Measurements from ENCODE around the gene KIF5C.
"Not testable (repeated sequence)": the region's sequence is repeated elsewhere in the genome, so short reads cannot be mapped to it uniquely, and the experiment has no call there.

Gene KIF5C

DNA sequence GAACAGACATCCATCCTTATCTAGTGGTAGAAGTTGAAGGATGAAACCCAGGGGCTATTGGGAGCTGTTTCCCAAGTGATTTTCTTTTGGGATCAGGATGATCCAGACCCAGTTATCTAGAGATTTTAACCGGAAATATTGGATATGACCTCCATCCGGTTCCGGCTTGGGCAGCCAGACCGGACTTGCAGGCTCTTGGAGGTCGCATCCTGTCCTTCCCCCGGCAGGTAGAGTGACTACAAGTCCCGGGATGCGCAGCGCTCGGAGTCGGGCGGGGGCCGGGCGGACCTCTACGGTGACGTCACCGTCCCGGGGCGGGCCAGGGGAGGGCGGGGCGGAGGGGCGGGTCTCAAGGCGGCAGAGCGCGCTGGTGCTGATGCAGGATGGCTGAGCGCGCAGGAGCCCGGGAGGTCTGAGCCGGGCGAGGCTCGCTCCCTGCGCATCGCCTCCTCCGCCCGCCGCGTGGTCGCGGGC is at the start of gene KIF5C:
Gene KIF5C (plus strand): TSS at position 360 of the 474 bp plus-strand sequence. CDS start 391 bp downstream, outside the sequence.
- peak; percentile 87 for DNase-seq (ENCODE audit: low spot score)

DNA sequence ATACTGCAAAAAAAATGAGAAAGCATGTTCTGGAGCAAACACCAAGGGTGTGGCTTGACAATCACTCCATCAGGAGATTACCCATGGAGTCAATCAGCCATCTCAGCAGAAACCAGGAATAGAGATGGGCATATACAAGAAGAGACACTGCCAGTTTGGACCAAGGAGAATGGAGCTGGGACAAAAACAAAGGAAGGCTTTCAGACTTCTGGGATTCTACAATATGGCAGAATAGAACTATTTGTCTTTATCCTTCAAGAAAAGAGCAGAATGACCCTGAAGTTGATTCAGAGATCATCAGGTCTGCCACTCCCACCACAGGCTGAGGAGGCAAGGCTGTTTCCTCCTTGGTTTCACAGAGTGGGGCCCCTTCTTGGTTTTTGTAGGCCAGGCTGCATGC is 48.2 kb upstream of the KIF5C start:
- no peak for DNase-seq (ENCODE audit: low spot score)

DNA sequence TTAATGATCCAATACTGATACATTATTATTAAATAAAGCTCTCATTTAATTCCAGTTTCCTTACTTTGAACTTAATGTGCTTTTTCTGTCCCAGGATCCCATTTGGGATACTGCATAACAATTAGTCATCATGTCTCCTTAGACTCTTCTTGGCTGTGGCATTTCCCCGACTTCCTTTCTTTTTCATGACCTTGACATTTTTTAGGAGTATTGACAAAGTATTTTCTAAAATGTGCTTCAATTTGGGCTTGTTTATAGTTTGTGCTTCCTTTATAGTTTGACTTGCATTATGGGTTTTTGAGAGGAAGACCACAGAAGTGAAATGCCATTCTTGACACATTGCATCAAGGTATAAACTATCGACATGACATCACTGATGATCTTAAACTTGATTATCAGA is 46.1 kb upstream of the KIF5C start:
- DNase-seq (ENCODE audit: low spot score): no peak

DNA sequence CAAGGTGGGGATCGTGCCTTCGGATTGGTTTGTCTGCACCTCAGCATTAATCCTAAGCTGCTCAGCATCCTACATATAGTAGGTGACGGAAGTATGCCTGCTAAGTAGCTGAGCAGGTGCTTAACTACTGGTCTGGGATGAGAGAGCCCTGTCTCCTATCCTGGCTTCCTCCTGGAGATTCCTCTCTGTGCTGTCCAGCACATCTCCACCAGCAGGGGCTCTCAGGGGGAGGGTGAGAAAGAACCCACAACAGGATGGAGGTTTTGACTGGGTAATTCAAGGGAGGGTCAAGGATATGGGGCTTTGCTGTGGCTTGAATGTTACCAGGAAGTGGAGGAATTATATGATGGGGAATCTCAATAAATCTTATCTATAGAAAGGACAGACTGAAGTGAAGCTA is 45.4 kb upstream of the KIF5C start:
- no peak for DNase-seq (ENCODE audit: low spot score)

DNA sequence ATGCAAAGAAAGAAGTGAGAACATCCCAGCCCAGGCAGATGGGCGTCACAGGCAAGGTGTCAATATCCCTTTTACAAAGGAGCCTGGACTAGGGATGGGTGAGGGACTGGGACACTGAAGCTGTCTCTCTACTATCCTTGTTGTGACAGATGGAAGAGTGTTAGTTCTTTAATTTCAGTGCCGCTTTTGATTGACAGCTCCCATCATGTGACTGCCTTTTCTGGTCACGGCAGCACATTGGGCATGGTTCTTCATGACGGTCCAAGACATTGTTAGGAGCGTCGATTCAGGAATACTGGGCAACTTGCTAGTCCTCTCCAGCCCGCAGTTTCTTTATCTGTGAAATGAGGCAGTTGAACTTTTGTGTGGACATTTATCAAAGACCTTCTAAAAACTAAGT is 42.4 kb upstream of the KIF5C start:
- no peak for DNase-seq (ENCODE audit: low spot score)

DNA sequence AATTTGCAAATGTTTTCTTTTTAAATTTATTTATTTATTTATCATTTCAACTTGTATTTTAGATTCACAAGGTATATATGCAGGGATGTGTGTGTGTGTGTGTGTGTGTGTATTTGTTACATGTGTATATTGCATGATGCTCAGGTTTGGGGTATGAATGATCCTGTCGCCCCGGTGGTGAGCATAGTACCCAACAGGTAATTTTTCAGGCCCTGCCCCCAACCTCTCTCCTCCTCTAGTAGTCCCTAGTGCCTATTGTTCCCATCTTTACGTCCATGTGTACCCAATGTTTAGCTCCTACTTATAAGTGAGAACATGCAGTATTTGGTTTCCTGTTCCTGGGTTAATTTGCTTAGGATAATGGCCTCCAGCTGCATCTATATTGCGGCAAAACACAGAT is 33.0 kb upstream of the KIF5C start:
- DNase-seq (ENCODE audit: low spot score): no peak

DNA sequence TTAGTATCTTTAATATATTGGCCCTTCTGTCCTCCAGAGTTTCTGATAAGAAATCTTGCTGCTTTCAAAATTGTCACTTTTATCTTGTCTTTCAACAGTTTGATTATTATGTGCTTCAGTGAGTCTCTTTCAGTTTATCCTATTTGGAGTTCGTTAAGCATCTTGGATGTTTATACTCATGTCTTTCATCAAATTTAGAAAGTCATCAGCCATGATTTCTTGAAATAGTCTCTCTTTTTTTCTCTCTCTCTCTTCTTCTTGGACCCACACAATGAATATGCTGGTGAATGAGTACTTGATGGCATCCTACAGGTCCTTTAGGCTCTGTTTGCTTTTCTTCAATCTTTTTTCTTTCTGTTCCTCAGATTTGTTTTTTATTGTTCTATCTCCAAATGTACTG is 26.9 kb upstream of the KIF5C start:
- DNase-seq (ENCODE audit: low spot score): no peak

DNA sequence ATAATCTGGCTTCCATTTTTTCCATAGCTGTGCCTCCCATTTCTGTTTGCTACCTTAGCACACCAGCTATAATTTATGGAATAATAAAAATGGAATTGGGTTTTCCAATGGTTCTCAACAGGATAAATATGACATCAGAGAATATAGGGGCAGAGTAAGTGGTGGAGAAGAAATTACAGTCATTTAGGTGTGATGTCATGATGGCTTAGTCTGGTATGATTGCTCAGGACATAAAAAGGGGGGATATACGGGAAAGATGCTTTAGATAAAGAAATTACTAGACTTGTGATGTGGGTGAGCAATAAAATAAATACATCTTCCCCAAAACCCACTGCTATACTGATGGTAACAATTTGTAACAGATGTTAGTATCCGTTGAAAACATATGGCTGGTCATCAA is 21.6 kb upstream of the KIF5C start:
- DNase-seq (ENCODE audit: low spot score): no peak

DNA sequence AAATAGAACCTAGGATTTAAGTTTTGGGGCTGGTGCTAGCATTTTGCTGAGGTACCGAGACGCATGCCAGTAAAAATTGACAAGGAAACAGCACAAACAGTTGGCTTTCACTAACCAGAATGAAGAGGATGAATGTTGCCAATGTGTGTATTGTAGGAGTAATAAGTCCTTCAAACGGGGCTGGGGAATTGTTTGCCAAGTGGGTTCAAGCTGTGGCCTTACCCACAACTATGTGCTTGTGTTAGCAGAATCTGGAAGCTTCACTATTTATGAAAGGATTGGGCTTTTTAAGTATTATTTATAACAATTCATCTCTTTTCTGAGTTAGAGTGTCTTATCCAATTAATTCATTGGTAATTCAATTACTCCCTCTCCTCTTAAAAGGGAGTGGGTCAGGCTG is 15.0 kb upstream of the KIF5C start:
- no peak for DNase-seq (ENCODE audit: low spot score)

DNA sequence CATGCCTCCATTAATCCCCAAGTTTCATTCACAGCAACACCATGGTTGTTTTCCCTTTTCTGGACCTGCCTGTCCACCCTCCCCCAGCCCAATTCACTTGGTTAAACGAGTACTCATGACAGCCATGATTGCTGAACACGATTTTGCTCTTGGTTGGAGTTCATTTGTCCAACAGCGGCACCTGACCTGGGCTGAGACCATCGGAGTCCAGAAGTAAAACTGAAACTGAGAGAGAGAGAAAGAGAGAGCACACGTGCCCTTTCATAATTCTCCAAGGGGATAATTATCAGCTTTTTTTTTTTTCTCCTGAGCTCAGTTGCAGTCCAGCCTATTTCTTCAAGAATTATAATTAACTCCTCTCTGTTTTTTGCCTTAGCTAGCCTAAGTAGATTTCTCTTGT is 13.7 kb upstream of the KIF5C start:
- DNase-seq (ENCODE audit: low spot score): no peak

DNA sequence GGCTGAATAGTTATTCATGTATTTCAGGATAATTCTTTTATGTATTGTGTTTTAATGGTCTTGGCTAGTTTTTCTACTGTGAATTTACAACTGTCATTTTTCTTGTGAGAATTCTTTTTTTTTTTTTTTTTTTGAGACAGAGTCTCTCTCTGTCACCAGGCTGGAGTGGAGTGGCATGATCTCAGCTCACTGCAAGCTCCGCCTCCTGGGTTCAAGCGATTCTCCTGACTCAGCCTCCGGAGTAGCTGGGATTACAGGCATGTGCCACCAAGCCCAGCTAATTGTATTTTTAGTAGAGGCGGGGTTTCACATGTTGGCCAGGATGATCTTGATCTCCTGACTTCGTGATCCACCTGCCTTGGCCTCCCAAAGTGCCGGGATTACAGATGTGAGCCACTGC is 12.5 kb upstream of the KIF5C start:
- DNase-seq (ENCODE audit: low spot score): not testable (repeated sequence)

DNA sequence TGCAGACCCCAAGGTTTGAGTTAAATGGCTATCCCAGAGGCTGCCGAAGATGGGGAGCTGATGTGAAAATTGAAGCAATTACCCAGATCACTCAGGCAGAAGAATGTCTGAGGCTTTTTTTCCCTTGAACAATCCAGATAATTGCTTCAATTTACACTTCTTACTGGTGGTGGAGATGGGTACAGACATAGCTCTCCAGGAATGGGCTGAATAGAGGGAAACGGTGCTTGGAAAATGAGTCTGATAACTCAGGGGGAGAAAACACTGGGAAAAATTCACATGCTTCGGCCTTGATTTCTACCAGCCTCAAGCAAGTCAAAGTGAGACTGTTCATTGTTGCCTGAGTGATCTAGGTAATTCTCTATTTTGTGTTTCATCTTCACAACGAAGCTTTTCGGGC is 9.5 kb upstream of the KIF5C start:
- DNase-seq (ENCODE audit: low spot score): no peak

DNA sequence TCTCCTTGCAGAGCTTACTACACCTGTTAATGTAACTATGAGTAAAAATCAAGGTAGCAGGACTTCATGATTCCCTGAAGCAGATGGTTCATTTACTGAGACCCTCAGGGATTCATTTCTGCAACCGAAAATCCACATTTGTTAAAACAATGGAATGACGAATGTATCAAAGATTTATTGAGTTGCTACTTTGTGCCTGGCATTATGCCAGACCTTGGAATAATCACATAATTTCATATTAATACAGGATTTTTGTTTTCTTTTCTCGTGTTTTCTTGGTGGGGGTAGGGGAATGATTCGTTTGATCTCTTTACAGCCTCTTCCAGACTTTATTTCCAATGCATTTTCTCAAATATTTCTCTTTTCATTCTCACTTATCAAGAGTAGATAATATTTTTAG is 8.9 kb upstream of the KIF5C start:
- no peak for DNase-seq (ENCODE audit: low spot score)

DNA sequence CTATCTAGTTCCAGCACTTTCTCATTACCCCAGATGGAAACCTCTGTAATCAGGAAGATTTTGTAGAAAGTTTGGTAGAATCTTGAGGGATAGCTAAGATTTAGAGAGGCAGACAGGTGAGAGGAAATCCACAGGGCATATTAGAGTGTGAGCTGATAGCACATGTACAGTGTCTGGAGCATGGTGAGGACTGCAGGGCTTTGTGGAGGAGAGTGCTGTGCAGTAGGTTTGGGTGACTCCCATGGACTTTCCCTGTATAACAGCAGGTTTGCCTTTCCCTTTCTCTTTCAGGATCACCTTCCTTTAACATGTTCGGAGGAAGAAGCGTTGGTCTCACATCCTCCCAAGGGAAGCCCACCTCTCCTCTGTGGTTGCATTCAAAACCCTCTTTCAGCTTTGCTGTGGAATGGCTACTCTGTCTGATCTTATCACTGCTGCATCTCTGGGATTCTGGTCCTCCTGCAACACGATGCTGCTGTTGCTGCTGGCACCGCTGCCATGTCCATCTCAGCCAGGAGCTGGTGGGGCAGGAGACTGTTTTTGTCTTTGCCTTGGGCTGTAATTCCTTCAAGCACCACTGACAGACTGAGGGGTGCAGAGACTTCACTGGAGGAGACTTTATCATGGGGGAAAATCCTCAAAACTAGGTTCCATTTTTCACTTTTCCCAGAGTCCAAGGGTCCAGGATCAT is 7.8 kb upstream of the KIF5C start:
- DNase-seq (ENCODE audit: low spot score): no peak

DNA sequence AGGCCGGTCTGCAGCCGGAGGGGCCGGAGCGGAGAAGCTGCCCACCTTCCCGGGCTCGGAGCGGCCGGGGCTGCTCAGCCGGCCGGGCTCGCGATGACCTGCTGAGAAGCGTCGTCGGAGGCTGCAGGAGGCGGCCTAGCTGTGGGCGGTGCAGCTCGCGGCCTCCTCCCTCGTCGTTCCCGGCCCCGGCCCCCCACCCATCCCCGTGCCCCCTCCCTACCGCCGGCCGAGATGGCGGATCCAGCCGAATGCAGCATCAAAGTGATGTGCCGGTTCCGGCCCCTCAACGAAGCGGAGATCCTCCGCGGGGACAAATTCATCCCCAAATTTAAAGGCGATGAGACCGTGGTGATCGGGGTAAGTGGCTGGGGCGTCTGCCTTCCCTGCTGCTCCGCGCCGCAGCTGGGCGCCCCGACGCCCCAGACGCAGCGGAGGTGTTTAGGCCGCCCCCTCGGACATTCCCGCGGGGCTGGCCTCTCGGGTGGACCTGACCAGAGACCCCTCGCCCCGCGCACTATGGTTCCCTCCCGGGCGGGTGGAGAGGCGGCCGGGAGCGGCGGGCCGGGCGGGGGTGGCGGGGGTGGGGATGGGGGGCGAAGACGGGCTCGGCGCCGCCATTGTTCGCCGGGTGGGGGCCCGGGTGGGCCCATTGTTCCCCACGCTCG is 492 bp downstream of the KIF5C start:
- DNase-seq (ENCODE audit: low spot score): no peak

DNA sequence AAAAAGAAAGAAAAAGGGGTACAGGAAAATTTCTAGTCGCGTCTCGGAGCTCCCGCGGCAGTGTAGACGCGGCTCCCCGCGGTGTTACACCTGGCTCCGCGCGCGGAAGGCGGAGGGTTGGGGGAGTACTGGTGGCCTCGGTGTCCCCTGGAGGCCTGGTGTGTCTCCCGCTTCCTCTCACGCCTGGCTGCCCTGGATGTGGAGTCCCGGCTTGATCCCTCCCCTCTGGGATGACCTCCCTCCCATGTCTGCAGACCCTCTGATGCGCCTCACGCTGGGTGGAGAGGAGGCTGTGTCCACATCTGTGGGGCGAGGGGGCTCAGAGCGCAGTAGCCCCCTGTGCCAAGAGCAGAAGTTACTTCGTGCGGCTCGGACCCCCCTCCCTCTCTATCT is 1.2 kb downstream of the KIF5C start:
- no peak for DNase-seq (ENCODE audit: low spot score)

DNA sequence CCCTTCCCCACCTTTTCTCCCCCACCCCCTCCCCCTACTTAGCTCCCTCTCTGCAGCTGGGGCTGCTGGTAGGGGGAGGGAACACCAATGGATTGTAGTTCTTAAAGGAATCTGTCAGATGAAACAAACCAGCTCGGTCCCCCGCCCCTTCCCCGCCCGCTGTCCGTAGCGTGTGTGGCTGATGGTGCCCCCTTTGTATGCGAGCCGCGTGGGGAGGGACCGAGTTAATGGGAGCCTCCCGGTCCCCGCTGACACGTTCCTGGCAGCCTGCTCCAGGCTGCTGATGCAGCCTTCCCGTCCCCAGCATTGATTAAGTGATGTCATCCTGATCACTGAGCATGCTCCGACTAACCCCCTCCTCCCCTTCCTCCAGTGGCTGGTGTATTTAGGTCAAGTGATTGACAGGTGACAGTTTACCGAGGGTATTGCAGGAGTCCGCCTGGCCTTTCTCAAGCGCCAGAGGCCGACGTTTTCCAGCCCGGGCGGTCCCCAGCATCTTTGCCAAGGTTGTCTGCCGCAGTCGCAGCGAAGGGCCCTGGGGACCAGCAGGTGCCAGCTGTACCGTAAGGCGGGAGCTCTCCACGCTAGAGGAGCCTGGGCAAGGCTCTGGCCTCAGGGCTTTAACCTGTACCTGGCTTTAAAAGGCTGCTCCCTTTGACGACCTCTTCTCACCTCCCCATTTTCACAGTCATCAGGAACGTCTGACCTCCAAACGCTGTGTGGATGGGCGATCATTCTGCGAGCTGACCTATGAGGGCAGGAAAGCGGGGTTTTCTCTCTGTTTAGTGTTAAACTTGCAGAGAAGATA is 1.8 kb downstream of the KIF5C start:
- no peak for DNase-seq (ENCODE audit: low spot score)

DNA sequence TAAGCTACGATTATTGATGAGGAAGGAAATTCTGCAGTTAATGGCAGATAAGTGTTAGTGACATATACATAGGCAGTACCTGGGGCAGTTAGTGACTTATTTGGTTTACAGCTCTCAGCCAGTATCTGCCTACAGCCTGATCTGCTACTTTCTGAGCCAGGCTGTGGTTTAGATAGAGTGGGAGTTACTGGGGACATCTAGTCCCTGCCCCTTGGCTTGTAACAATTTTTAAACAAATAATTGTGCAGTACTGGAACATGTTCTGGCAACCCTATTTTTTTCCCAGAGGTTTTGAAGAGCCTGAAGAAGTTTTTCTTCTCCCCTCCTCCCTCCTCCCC is 2.3 kb downstream of the KIF5C start:
- no peak for DNase-seq (ENCODE audit: low spot score)

DNA sequence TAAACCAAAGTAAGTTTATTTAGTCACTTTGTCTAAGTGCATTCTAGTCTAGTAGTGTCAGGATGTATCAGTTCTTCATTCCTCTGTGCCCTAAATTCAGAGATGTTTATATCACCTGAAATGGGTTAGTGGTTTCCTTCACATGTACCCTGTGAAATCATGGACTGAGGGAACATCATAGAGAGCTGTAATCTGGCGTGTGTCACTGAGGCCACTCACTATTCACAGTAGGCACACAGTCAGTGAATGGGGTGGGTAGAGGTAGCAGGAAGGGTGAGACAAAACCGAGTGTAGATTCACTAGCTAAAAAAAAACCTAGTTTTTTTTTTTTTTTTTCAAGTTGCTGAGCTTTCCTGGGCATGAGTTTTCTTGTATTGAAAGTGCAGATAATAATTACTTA is 5.6 kb downstream of the KIF5C start:
- DNase-seq (ENCODE audit: low spot score): no peak

DNA sequence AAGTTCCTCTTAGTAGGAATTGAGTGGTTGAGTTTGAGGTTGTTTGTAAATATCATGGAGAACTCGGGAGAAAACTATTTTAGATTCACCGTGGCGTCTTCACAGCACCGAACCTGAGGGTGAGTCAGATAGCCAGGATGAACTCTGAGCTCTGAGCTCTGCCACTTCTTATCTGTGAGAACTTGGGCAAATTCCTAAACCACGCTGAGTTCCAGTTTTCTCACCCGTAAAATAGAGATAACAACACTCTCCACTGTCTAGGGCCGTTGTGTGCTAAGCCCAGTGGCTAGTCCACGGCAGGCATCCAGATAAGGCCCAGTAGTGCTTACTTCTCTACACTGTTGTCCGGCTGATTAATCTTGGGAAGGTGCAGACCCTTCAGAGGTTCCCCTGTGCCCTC is 7.0 kb downstream of the KIF5C start:
- DNase-seq (ENCODE audit: low spot score): no peak

DNA sequence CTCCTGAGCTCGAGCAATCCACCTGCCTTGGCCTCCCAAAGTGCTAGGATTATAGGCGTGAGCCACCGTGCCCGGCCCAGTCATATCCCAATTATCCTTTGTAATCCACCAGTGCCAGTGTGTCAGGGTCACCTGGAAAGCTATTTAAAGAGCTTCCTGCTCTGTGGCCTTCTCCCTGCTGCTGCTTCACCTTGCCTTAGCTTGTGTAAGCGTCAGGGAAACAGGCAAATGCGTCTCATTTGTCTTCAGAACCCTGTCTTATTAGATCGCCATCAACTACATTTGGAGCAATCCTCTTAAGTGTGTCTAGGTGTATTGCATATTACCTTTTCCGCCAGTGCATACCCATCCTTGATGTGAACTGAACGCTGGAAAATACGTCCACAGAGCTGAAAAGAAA is 10.2 kb downstream of the KIF5C start:
- DNase-seq (ENCODE audit: low spot score): no peak

DNA sequence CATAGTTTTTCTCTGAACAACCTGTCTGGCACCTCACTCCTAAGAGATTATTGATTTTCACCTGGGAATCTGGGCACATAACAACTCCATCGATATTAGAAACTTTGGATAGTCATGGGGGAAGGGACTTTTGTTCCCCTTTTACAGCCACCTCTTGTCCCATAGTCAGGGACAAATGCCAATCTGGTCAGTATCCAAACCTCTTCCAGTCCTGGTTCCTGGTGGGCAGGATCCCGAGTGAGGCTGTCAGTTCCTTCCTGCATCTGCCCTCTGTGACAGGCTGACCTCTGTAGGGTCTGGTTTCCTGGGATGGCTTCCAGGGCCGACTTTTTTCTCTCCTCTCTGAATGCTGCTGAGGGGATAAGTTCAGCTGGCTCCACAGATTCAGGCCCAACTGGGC is 11.0 kb downstream of the KIF5C start:
- no peak for DNase-seq (ENCODE audit: low spot score)

DNA sequence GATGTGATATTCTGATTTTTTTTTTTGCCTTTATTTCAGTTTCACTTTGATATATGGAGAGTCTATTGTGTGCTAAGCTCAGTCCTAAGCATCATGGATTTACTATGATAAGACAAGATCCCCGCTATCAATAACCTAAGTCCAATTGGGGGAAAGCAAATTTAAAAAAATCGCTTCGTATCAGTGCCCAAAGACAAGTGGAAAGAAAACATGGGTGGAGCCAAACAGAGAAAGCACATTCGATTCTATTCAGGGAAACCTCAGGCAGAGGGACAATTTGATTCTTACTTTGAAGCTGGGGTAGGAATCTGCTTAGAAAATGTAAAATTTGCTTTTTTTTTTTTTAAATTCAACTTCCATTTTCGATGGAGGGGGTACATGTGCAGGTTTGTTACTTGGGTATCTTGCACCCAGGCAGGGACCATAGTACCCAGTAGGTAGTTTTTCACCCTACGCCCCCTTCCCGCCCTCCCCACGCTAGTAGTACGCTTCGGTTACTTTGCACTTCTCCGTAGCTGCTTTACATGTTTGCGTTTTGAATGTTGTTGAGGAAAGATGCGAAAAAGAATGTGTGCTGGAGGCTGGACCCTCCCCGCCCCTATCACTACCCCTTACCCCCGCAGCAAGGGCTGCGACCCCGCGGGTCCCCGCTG is 12.4 kb downstream of the KIF5C start:
- DNase-seq (ENCODE audit: low spot score): no peak
